HG03457 (cell line): ENCODE measurements around the gene TNNT2.

Experiments used
- ATAC-seq: cut with Tn5 transposase; IDR thresholded peaks from one replicate; pipeline ENCODE4 v1.9.1; 2021; ENCODE audit warnings: moderate number of reproducible peaks; ENCODE audit not compliant: unreplicated experiment

TNNT2 gene

GRCh38 chr1:201357636-201358348 is 19.7 kb downstream of the TNNT2 start:
- ATAC-seq = no peak

- ATAC-seq = no peak
These were observed 20.3 kb downstream of the TNNT2 start for GRCh38 chr1:201357211-201357610.

DNA sequence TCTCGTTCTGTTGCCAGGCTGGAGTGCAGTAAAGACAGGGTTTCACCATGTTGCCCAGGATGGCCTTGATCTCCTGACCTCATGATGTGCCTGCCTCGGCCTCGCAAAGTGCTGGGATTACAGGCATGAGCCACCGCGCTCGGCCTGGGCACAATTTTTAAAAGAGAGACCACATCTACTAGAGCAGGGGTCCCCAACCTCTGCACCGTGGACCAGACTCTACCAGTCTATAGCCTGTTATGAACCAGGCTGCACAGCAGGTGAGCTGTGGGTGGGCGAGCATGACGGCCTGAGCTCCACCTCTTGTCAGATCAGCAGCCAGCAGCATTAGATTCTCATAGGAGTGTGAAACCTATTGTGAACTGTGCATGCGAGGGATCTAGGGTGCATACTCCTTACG is 20.8 kb downstream of the TNNT2 start:
- no peak for ATAC-seq

GRCh38 chr1:201356236-201356635 is 21.2 kb downstream of the TNNT2 start:
- no peak for ATAC-seq

- no peak for ATAC-seq
These were observed 22.0 kb downstream of the TNNT2 start for GRCh38 chr1:201355471-201355870.

- ATAC-seq = no peak
These were observed 22.6 kb downstream of the TNNT2 start for GRCh38 chr1:201354901-201355295.

DNA sequence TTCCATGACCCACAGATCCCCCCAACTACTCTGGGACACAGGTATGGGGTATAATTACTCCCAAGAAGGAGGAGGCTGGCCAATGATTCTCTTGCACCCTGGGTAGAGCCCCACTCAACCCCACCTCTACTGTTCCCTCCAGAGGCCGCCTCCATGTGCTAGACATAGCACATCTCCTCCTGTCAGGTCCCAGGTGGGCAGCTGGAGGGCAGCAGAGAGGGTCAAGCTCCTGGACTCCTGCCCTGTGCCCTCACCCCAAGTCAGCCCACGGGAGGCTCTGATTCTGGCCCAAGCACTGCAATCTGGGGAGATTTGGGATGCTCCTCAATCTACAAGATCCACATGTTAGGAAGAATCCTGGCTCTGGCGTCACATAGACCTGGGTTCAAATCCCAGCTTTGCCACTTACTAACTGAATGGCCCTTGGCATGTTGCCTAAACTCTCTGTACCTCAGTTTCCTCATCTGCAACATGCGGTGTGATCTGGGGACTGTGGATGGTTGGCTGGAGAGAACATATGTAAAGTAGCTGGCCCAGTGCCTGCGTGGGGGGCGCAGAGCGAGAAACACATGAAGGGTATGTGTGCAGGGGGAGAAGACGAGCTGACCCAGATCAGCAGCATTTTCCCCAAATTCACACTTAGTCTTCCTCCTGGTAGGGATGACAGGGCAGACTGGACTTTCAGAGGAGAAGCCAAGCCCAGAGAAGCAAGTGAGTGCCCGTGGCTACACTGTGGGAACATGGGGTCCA is 23.2 kb downstream of the TNNT2 start:
- no peak for ATAC-seq

GRCh38 chr1:201353186-201353940 is 24.1 kb downstream of the TNNT2 start:
- no peak for ATAC-seq

DNA sequence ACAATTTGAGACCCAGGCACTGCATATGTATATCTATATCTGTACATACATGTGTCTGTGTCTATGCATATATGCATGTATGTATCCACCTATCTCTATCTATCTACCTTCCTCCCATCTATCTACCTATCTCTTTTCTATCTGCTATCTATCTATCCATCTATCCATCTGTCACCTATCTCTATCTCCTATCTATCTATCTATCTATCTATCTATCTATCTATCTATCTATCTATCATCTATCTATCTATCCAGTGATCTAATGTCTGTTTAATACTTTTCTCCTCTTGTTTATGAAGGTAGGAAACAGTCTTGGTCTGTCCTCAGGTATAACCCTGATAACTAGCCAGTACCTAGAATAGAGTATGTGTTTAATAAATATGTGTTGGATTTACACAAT is 25.9 kb downstream of the TNNT2 start:
- no peak for ATAC-seq

- no peak for ATAC-seq
These were observed 26.6 kb downstream of the TNNT2 start for GRCh38 chr1:201350884-201351283.

GRCh38 chr1:201350361-201350725 is 27.1 kb downstream of the TNNT2 start:
- no peak for ATAC-seq

DNA sequence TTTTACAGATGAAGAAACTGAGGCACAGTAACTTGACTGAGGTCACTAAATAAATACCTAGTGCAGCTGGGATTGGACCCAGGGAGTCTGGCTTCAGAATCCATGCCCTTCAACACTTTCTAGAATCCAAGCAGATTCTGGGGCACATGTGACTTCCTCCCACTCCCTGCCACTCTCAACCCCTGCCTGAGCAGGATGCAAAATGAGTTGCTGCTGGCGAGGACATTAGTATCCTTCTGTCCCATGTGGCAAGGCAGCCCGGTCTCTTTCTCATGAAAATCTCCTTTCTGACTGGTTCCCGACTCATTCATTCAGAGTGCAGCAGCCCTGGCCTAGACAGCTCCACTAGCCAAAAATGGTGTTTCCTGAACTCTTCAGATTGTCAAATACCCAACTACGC is 28.4 kb downstream of the TNNT2 start:
- no peak for ATAC-seq

DNA sequence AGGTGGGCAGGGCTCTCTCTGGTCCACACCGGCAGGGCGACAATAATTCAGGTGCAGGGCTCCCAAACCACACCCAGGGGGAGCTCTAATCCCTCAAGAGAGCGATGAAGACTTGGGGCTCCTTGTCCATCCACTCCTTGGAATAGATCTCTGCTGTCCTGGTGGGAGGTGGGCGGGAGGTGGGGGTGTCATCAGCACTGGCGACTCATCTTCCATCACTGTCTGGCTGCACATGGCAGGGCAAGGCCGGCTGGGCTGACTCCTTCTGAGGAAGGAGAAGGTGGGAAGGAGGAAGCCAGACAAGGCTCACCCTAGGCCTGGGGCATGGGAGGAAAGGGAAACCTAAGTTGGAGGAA is 29.3 kb downstream of the TNNT2 start:
- no peak for ATAC-seq

- no peak for ATAC-seq
These were observed 29.8 kb downstream of the TNNT2 start for GRCh38 chr1:201347498-201348210.

- ATAC-seq = no peak
These were observed 30.5 kb downstream of the TNNT2 start for GRCh38 chr1:201346987-201347386.

- no peak for ATAC-seq
These were observed 31.0 kb downstream of the TNNT2 start for GRCh38 chr1:201346337-201346939.

DNA sequence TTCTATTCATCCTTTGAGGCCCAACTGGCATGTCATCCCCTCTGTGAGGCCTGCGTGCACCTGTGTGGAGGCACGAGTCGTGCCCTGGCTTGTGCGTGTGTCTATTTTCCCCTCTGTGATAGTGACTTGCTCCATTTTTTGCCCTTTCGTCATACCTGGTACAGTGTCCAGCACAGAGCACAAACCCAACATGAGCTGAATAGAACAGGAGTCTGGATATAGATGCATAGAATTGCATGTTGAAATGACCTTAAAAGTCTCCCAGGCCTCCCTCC is 32.5 kb downstream of the TNNT2 start:
- ATAC-seq = no peak

GRCh38 chr1:201344206-201345080 is 33.0 kb downstream of the TNNT2 start:
- no peak for ATAC-seq

DNA sequence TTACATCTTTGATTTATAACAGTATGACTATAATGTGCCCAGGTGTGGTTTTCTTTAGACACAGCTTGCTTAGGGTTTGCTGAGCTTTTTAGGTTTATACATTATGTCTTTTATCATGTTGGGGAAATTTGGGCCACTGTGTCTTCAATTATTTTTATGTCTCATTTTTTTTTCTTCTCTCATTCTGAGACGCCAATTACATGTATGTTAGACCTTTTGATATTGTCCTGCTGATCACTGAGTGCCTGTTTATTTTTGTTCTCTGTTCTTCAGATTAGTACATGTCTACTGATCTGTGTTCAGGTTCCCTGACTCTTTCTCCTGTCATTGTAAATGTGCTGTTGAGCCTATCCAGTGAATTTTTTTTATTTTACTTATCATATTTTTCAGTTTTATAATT is 36.1 kb downstream of the TNNT2 start:
- ATAC-seq = no peak

DNA sequence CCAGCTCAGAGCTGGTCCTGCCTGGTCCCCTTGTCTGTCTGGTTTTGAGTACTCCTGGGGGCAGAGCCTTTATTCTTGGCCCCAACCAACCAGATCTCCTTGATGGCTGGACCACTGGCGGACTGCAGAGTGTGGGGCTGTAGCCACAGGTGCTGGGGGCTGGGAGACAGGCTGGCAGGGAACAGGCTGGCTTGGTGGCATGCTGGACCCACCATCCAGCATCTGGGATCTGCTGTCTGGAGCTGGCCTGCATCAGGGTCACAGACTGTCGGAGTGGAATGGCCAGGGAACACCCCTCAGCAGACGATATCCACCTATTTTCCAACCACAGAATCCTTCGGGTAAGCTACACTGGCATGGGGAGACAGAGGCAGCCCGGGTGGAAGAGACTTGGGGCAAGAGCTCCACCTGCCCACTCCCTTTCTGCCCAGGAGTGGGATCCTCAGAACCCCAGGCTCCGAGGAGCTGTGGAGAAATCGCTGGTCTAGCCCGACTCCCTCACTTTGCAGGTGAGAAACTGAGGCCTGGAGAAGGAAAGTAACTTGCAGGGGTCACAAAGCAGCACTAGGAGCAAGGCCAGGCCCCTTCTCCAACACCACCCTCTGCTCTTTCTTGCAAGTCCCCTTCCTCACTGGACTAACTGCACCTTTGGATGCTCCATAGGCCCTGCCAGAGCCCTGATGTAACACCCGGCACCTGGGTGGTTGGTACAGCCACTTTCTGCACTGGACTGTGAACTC is 40.6 kb downstream of the TNNT2 start:
- ATAC-seq = no peak
